HG03571 (cell line): Measurements from ENCODE around the gene TGFB2.

Source experiments
- ATAC-seq: cut with Tn5 transposase; IDR thresholded peaks from one replicate; pipeline ENCODE4 v1.9.1; 2021; ENCODE audit not compliant: unreplicated experiment

Gene TGFB2

DNA sequence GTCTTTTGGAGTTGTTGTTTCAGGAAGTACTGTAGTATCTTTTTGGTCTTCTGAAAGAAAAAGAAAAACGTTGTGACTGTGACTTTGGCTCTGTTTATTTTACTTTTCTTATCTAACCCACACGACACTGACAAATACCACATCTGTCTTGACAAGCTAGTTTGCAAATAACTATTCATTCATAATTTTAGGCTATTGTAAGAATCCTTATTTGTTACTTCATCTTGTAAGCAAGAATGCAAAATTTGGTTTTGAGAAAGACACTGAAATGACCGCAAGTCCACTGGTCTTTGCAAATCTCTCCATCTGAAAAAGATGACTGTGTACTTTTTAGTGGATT is 12.7 kb downstream of the TGFB2 start:
- no peak for ATAC-seq

DNA sequence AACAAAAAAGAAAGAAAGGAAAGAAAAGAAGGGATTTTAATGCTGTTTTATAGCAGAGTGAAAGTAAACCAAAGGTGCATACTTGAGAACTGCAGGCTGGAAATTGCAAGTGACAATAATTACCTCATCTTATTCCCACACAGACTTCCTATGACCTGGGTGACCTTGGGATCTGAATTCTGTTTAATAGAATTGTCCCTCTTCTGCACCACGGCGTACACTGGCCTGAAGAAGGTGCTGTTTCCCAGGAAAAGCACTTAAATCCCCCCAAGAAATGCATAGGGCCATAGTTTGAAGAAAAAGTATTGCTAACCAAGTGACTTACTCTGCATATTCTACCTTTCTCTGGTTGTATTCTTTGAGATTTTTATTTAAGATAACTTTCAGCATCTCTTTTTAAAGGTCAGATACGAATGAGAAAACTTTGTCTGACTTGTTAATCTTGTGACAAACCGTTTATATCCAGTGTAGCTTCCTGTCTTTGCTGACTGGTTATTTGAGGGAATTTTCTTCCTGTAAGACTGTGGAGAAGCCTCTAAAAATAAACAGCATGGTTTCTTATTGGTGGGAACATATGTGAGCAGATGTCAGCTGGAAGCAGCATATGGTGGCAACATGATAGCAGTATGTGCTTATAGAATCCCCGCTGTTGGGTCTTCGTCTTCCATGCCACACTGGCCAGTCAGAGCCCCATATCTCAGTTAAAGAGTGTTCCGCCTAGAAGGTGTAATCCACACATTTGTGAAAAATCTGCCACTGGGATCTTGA is 16.3 kb downstream of the TGFB2 start:
- no peak for ATAC-seq

DNA sequence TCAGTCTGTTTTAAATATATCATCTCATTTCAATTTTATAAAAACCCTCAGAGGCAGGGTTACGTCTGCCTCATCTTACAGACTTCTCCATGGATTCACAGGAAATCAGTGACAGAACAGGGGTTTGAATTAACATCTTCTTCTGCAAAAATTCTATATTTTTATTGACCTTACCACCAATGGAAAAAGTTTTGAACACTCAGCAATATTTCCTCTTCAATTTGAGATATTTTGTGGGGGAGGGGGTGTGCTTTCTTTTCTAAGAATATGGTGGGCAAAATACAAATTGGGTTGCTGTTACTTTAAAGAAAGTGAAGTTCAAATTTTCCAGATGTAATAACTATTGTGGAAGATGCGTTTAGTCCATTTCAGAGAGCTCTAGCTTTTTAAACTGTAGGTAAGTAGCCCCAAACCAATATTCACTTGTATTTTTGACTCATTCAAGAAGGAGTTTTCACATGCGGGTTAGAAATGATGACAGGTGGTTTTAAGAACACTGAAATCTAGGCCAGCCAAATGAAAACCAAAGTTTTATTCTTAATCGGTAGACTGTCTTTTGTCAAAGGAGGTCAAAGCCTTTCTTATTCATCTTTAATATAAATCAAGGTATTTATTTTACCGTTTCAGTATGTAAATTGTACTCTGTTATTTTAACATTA is 17.4 kb downstream of the TGFB2 start:
- ATAC-seq = no peak

DNA sequence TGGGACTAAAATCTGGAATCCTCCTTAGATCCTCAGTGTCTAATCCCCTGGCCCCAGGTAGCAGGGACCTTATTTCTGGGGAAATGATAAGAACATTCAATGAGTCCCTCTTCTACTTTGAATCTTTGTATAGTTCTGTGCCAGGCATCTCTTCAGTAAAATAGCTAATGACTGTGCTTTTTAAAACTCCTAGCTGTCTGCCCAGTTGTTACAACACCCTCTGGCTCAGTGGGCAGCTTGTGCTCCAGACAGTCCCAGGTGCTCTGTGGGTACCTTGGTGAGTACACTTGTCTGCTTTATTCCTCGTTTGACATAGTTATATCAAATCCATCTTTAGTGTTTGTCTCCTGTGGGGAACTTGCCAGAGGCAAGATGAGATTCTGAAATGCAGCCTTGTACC is 18.0 kb downstream of the TGFB2 start:
- ATAC-seq = no peak

DNA sequence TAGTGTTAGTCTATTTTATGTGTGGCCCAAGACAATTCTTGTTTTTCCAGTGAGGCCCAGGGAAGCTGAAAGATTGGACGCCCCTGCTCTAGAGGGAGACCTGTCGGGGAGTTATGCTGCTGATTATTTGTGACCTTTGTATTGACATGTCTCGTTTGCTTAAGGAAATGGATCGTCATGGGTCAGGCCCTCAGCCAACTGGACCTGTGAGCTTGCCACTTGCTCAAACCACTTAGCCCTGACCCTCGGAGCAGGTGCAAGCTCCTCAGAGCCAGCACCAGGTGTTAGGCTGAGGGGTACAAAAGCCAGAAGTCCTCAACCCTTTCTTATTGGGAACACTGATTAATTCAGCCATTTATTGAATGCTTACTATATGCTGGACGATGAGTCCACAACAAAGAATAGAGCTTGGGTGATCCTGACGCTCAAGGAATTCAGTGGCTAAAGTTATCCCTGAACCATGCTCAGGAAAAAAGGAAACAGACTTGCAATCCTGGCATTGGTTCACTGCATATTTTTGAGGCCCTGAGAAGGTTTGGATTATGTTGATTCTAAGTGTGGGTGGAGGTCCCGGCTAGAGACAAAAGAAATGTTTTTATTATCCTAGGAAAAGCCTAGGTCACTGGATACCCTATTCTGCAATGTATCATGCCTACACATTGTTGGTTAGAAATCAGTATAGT is 19.0 kb downstream of the TGFB2 start:
- ATAC-seq = no peak

DNA sequence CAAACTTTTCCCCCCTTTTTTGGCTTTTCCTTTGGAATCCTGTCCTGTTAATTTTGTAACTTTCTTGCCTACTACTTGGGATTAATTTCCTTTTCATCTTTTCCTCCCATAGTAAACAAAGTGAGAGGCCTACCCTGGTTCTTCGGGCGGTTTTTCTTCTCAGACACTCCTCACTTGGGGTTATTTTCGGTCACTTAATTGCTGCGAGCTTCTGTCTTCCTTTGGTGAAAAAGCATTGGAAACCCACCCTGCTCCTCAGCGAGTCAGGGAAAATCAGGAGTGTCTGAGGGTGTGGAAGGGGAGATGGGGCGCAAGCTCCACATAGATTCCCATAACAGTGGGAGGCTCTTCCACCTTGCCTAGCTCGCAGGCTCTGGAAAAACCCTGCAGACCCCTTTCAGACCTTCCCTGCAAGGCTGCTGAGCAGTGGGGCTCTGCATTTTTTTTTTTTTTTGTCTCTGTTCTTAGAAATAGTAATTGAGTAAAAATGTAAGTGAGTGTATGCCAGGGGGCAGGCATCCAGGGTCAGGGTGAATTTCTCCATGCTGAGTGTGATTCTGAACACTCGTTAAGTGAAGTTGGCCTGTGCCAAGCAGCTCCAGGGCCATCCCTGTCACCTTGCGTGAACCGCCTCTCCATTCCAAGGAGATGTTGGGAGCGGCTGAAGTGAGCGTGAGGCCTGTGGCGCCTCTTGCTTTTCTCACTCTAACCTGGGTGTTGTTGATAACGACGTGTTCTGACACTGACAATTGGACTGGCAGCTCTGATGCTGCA is 20.3 kb downstream of the TGFB2 start:
- no peak for ATAC-seq

DNA sequence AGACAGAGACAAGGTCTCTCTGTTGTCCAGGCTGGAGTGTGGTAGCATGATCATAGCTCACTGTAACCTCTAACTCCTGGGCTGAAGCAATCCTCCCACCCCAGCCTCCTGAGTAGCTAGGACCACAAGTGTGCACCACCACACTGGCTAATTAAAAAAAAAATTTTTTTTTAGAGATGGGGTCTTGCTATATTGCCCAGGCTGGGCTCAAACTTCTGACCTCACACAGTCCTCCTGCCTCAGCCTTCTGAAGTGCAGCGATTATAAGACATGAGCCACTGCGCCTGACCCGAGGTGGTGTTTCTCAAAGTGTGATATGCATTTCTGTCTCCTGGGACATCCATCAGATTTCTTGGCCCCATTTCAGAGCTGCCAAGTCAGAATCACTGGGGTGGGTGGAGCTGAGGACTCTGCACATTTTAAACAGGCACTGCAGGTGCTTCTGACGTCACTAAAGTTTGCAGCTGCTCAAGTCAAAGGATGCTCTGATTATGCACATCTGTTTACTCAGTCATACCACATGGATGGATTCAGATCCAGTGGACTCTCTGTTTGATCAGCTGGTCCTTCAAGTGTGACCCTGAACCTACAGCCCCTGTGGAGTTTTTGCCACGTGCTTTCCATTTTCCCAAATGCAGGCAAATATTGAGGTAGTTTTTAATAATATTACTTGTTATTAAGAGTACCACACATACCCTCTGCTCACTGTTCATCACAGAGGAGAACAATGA is 21.4 kb downstream of the TGFB2 start:
- no peak for ATAC-seq

DNA sequence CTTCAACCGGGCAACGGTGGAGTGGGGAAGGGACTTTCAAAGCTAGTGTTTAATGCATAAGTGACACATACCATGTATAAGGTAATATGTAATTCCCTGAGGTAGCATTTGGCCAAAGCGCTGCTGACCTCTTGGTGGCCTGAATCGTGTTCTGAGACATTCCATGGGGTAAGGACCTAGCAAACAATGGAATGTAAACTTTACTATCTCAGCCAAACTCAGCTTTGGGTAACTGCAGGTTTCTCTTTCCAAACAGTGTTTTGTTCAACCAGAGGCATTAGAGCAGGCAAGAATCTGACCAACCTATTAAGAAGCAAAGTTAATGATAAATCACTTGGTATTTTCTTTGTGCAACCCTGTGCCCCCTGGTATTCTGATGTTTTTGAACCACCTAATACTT is 22.0 kb downstream of the TGFB2 start:
- ATAC-seq = no peak

DNA sequence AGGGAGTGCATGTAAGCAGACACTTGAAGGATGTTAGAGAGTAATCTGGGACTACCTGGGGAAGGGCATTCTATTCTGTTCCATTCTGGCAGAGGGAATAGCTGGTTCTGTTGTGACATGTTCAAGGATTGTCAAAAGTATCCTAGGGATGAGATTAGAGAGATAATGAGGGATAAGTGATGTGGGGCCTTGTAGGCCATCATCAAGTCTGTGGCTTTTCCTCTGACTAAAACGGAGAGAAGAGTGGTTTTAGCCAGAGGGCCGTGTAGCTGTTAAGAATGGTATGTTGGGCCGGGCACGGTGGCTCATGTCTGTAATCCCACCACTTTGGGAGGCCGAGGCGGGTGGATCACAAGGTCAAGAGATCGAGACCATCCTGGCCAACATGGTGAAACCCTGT is 23.6 kb downstream of the TGFB2 start:
- no peak for ATAC-seq

DNA sequence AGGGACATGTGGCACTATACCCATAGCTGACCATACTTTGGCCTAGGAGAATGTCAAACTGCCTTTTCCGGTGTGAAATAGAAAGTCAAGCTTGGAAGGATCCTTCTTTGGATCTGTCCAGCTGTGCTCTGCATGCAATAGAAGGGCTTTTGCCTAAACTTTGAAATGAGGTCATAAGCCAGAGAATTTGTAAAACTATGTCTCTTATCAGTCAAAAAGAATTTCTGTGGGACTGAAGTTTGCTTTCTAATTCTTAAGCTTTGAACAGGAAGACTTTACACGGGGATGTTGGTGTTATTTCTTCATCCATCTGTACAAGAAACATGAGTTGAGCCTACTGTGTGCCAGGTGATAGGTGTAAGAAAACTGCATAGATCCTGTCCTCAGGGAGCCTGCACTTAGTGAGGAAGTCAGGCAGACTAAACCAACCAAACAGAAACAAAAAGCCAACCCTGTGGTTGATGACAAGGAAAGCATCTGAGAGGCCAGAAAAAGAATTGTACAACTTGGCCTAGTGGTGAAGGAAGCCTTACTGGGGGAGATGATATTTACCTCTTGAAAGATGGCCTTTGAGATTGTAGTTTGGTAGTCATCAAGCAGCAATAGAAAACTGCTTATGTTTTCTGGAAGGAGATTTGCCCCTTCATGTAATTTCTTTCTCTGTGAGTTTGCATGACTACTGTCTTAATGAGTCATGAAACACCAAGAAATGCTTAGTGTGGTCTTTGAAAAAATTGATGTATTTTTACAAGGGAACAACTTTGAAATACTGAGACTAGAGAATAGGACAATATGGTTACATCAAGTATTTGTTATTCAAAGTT is 24.8 kb downstream of the TGFB2 start:
- ATAC-seq = no peak

DNA sequence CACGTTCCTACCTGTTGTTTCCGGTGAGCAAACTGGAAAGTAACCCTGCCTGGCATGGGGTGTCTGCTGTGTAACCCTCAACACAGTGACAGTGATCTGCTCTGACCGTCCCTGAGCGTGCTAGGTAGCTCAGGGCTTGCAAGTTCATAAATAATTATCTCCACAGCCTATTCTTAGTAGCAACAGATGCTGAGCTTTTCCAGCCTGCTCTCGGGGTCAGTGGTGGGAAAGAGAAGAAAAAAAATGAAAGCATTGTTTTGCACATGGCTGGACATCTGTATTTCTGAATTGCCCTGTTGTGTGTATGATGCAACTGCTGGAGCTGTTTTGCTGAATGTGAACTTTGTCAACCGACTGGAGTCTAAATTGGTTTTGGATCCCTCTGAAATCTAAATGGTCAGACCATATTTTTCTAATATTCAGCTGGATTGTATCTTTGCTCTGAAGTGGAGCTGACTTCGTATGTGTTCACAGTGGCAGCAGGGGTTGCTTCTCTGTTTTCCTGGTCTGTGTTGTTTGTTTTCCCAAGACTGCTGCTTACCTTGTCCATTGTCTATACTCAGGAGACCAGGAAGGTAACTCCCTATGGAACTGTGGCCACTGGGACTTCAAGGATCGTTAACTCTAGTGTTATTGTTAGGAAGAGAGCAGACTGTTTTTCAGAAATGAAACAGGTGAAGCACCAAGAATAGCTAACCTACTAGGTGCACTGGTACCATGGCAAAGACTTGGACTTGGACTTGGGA is 27.0 kb downstream of the TGFB2 start:
- ATAC-seq = no peak

DNA sequence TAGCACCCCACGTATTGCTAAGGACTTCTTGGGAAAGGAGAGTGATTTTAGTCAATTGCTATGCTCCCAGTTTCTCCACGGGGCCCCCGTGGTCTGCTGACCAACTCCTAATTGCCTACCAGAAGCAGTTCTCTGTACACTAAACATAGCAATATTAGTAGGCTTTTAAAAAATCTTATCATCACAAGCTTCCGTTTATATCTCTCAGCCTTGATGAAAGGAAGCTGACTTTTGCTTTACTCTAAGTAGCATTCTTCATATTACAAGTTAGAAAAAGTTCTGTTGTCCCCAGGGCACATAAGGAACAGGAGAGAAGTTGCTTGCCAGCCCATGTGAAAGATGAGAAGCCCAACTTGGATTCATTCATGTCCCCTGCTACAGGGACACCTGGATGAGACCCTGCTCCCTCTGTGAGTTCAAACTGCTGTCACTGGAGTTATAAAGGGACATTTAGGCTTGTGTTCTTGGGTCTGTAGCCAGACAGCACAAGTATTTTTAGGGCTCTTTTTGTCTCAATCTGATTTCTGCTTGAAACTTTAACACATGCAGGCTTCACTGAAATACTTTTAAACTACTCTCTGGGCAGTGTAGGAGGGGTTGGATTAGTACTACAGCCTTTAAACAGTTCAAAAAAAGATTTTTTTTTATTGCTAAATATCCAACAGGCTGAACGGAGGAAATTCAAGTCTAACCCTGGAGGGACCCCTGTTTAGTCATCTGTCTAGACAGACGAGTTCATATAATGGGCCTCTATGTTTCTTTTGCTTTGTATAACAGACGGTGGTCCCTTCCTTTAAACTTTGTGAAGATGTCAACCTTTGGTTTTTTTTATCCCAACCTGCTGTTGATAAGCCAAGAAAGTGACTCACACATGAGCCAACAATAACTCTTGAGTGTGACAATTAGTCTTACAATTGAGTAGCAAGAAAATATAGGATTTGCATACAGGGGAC is 29.5 kb downstream of the TGFB2 start:
- no peak for ATAC-seq

DNA sequence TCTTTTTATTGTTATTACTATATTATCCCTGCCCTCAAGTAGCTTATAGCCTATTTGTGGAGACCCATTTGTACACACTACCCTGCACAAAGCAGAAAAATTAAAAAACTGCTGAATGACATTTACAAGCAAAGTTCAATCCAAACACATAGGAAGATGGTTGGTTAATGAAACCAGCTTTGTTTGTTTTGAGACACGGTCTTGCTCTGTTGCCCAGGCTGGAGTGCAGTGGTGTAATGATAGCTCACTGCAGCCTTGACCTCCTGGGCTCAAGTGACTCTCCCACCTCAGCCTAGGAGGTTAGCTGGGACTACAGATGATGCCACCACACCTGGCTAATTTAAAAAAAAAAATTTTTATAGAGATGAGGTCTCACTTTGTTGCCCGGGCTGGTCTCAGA is 31.6 kb downstream of the TGFB2 start:
- no peak for ATAC-seq

DNA sequence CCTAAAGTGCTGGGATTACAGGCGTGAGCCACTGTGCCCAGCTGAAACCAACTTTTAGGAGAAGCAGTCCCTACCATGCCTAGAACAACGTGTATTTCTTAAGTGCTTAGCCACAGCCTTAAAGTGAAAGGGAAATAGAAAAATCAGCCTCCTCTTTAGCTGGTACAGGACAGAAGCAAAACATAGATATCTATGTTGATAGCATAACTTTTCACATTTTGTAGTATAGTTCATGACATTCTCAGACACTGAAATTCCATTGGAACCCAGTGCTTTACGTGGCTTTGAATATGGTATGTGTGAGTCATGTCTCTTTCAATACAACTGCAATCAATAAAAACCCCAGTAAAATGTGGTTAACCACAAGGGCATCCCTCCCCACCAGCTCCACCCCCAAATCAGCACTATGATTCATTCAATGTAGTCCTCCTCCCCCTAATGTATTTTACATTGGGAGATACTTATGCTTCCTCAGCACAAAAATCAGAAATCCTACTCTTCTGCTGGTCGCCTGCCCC is 32.1 kb downstream of the TGFB2 start:
- no peak for ATAC-seq

DNA sequence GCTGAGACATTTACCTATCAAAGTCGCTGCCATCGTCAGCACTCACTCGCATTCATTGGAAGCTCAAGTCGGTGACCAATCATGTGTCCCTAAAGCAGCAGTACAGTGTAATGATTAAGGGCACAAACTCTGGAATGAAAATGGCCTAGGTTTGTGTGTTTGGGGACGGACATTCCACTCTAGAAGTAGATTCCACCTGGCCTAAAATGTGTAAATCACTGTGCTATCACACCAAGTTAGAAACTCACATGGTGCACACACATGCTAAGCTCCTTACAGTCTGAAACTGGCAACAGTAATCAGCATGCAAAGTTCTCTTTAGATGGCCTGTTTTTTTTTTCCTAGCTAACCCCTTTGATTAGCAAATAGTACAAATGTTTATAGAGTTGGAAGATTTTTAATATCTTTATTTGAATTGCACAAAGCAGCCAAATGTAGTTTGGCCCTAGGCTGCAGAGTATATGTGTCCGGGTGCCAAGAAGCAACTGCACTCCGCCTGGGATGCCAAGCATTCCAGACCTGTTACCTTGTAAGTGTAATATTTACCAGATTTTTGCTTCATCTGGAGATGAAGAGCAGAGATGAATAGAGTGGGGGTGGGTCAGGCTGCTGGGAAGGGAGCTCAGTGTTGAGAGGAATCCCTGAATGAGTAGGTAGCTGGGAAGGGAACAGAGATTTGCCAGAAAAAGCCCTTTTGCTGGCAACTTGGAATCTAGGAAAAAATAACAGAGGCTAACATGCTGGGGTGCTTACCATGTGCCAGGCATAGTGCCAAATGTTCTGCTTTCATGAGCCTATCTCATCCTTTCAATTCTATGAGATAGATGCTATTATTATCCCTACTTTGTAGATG is 35.2 kb downstream of the TGFB2 start:
- no peak for ATAC-seq

DNA sequence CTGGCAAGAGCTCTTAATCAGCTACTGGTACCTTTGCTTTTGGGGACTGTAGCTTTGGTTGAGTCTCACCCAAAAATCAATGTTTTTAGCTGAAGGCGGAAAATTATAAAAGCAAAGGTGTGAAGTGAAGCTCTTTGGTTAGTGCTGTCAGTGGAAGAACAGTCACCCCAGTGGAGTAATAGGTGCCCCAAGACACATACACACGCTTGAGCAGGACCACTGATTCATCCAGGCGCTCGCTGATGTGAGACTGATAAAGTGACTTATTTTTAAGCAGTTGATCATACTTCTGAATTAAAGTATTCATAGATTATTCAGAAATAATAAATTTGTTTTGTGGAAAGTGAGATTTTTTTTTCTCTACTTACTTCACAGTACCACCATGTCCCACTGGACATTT is 37.1 kb downstream of the TGFB2 start:
- ATAC-seq = no peak

DNA sequence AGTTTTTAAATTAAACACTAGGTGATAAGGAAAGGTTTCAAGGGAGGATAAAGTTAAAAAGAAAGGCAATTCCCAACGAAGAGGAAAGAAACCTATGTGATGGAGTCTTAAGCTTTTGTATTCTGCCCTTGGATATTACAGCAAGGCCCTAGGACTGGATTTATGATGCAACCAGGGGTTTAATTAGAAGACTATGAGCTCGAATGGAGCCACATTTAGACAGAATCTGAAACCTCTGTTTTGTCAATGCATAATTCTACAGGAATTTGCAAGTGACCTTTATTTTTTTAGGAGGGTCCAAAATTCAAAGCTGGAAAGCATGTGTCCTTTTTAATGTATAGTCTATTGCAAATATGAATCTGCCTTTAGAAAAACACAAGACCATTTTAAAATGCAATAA is 37.9 kb downstream of the TGFB2 start:
- no peak for ATAC-seq
